Activated CD8-positive, alpha-beta T cell treated with anti-CD3 and anti-CD28 coated beads for 36 hours (primary cell): ENCODE data around the gene ZNF219. TPM values are rescaled to one million over a fixed set of nuclear protein-coding genes. Genes with fewer than 3 reads are reported as not detected.

ENCODE experiments used
- ATAC-seq: fragments of 200-7000 bp; cut with Tn5 transposase; one replicate; pipeline ENCODE4 v1.10.0; 2021; ENCODE audit warnings: mild to moderate bottlenecking, moderate library complexity
- CTCF ChIA-PET: fragments of 350-600 bp; sonication (Branson Sonifier 250); formaldehyde crosslinking; loops from one replicate; lab custom pipeline; 2021; ENCODE audit warnings: antibody characterized with exemption; lab: Charles Lee
- POLR2A ChIA-PET: fragments of 350-600 bp; sonication (Branson Sonifier 250); formaldehyde crosslinking; loops from one replicate; lab custom pipeline; 2021; ENCODE audit warnings: antibody characterized with exemption; lab: Charles Lee
- DNase-seq: peaks from one replicate; pipeline ENCODE4 v3.0.0-alpha.2; 2020
- H3K27ac Mint-ChIP-seq: one replicate; pipeline ENCODE4 v1.8.0; 2021; ENCODE audit warnings: mild to moderate bottlenecking, mixed read lengths
- H3K27me3 Mint-ChIP-seq: one replicate; pipeline ENCODE4 v1.8.0; 2021; ENCODE audit warnings: mixed read lengths
- H3K36me3 Mint-ChIP-seq: one replicate; pipeline ENCODE4 v1.8.0; 2021; ENCODE audit warnings: low read depth, mixed read lengths
- H3K4me1 Mint-ChIP-seq: one replicate; pipeline ENCODE4 v1.8.0; 2021; ENCODE audit warnings: low read depth, mixed read lengths
- H3K4me3 Mint-ChIP-seq: one replicate; pipeline ENCODE4 v1.8.0; 2021; ENCODE audit warnings: mild to moderate bottlenecking, moderate library complexity, mixed read lengths
- H3K9me3 Mint-ChIP-seq: one replicate; pipeline ENCODE4 v1.8.0; 2021; ENCODE audit warnings: mixed read lengths
- intact Hi-C: fragments of 100-400 bp; cut with micrococcal nuclease; formaldehyde crosslinking; loops from one replicate; pipeline ENCODE4 v1.10.0; 2022
- total RNA-seq, 2 experiments: library from RNA; stranded (reverse); gene quantifications; one replicate each; pipeline ENCODE4 v1.2.3, GENCODE V29; 2021
- TF ChIP-seq, protein P1 (sequence below): fragments of 200-600 bp; IDR thresholded peaks from one replicate; pipeline ENCODE4 v1.8.0; 2022; ENCODE audit warnings: antibody characterized with exemption, mild to moderate bottlenecking

Gene ZNF219
- total RNA-seq, 2 experiments from 2014 or later = 7.2 to 8.2 TPM

DNA sequence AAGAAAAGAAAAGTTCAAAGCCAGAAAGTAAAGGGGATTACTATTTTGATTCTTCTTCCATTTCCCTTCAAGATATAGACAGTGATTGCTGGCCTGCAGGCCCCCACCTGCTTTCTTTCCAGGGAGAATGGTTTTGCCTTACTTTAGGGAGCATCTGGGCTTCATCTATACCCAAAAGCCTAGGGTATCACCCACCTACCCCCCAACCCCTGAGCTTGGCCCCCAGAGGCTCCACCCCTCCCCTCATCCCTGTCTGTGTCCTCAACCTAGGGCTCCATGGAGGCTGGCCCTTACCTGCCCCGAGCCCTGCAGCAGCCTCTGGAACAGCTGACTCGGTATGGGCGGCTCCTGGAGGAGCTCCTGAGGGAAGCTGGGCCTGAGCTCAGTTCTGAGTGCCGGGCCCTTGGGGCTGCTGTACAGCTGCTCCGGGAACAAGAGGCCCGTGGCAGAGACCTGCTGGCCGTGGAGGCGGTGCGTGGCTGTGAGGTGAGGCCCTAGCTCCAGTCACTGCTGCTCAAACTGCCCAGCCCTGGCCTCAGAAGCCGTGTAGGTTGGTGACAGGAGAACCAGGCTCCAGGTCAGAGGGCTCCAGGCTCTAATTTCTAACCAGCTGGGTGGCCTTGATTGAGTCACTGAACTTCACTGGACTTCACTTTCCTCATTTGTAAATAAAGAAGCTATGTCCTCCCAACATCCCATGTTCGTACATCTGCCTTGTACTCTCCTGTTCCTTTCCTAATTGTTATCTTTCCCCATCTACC lies 14.7 kb downstream of the ZNF219 start:
- ChIA-PET CTCF (interaction anchor here (1.3 to 2.7 kb wide), 7 partner anchors 9 to 36 kb away, joined by 3 to 17 read pairs (median 5); partner anchors contain the start of gene ARHGEF40), POLR2A (no interaction called here)
- ATAC-seq = no peak
- H3K27me3 Mint-ChIP-seq = no peaks in the 10 kb centered on the region
- H3K4me3 Mint-ChIP-seq = no peak overlapping the region
- H3K4me1 Mint-ChIP-seq = peaks cover 16% of the 10 kb centered on the region
- DNase-seq = no peak
- no peaks in the 10 kb centered on the region for H3K9me3 Mint-ChIP-seq
- no peaks in the 10 kb centered on the region for H3K36me3 Mint-ChIP-seq
- intact Hi-C loops = no loop called here
- TF ChIP-seq, protein P1, sequence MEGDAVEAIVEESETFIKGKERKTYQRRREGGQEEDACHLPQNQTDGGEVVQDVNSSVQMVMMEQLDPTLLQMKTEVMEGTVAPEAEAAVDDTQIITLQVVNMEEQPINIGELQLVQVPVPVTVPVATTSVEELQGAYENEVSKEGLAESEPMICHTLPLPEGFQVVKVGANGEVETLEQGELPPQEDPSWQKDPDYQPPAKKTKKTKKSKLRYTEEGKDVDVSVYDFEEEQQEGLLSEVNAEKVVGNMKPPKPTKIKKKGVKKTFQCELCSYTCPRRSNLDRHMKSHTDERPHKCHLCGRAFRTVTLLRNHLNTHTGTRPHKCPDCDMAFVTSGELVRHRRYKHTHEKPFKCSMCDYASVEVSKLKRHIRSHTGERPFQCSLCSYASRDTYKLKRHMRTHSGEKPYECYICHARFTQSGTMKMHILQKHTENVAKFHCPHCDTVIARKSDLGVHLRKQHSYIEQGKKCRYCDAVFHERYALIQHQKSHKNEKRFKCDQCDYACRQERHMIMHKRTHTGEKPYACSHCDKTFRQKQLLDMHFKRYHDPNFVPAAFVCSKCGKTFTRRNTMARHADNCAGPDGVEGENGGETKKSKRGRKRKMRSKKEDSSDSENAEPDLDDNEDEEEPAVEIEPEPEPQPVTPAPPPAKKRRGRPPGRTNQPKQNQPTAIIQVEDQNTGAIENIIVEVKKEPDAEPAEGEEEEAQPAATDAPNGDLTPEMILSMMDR = no peak
- H3K27ac Mint-ChIP-seq = no peak overlapping the region

DNA sequence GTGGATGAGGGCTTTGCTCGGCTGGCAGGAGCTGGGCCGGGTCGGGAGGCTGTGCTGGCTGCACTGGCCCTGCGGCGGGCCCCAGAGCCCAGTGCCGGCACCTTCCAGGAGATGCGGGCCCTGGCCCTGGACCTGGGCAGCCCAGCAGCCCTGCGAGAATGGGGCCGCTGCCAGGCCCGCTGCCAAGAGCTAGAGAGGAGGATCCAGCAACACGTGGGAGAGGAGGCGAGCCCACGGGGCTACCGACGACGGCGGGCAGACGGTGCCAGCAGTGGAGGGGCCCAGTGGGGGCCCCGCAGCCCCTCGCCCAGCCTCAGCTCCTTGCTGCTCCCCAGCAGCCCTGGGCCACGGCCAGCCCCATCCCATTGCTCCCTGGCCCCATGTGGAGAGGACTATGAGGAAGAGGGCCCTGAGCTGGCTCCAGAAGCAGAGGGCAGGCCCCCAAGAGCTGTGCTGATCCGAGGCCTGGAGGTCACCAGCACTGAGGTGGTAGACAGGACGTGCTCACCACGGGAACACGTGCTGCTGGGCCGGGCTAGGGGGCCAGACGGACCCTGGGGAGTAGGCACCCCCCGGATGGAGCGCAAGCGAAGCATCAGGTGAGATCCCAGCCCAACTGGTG lies 16.8 kb downstream of the ZNF219 start:
- Mint-ChIP-seq H3K27me3 (no peaks in the 10 kb centered on the region), H3K36me3 (no peaks in the 10 kb centered on the region), H3K4me3 (no peak overlapping the region), H3K27ac (no peak overlapping the region), H3K4me1 (peaks cover 3% of the 10 kb centered on the region), H3K9me3 (no peaks in the 10 kb centered on the region)
- ChIA-PET CTCF (interaction anchor here (0.6 to 4.9 kb wide), 5 partner anchors 11 to 67 kb away, joined by 3 to 20 read pairs (median 4); no protein-coding TSS in a partner anchor), POLR2A (interaction anchor here (1.4 kb wide), 1 partner anchor 10 kb away, joined by 3 read pairs; no protein-coding TSS in a partner anchor)
- intact Hi-C loops = no loop called here
- DNase-seq (no peak), ATAC-seq (no peak)
- TF ChIP-seq, protein P1 = no peak

DNA sequence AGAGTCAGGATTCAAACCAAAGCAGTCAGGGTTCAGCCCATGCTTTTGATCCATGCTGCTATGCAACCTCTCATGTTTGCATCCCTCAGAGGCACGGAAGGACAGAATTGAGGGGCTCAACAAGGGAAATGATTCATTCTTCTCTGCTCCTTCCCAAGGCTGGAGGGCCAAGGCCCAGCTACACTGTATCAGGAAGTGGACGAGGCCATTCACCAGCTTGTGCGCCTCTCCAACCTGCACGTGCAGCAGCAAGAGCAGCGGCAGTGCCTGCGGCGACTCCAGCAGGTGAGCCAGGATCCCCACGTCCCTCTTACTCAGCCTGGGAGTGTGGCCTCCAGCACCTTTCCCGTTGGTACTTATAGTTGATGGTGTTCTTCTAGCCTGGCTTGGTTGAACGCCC lies 19.7 kb downstream of the ZNF219 start:
- ATAC-seq (no peak), DNase-seq (no peak)
- H3K36me3 Mint-ChIP-seq = no peaks in the 10 kb centered on the region
- H3K27me3 Mint-ChIP-seq = peaks cover under 1% of the 10 kb centered on the region
- H3K4me3 Mint-ChIP-seq = no peak overlapping the region
- H3K27ac Mint-ChIP-seq = no peak overlapping the region
- H3K9me3 Mint-ChIP-seq = no peaks in the 10 kb centered on the region
- POLR2A ChIA-PET = no interaction called here
- CTCF ChIA-PET = interaction anchor here (2.9 to 4.9 kb wide), 3 partner anchors 14 to 64 kb away, joined by 13 to 20 read pairs (median 14); no protein-coding TSS in a partner anchor
- H3K4me1 Mint-ChIP-seq = no peaks in the 10 kb centered on the region
- TF ChIP-seq, protein P1 = no peak
- intact Hi-C loops = no loop called here

DNA sequence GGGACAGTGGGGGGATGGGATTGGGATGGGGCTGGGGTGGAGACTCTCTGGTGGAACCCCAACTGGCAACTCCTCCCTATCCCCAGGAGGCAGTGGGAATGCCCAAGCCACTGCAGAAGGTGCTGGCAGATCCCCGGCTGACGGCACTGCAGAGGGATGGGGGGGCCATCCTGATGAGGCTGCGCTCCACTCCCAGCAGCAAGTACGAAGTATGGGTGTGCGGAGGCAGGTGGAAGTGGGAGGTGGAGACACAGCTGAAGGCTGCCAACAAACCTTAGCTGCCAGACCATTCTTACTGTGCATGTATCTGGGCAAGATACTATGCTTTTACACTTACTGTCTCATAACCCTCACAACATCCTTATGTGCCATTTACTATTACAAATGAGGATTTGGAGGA lies 20.2 kb downstream of the ZNF219 start:
- TF ChIP-seq, protein P1 = no peak
- Mint-ChIP-seq H3K9me3 (no peaks in the 10 kb centered on the region), H3K36me3 (no peaks in the 10 kb centered on the region), H3K4me3 (no peak overlapping the region), H3K27me3 (peaks cover 5% of the 10 kb centered on the region), H3K4me1 (no peaks in the 10 kb centered on the region), H3K27ac (no peak overlapping the region)
- ATAC-seq = no peak
- DNase-seq = no peak
- ChIA-PET CTCF (interaction anchor here (1.2 to 4.9 kb wide), 4 partner anchors 10 to 63 kb away, joined by 4 to 20 read pairs (median 14); no protein-coding TSS in a partner anchor), POLR2A (interaction anchor here (0.7 kb wide), 1 partner anchor 14 kb away, joined by 3 read pairs; no protein-coding TSS in a partner anchor)
- intact Hi-C loops = no loop called here
